22Rv1 (cell line): ENCODE results near the gene POLA1.

Source experiments
- ZFX ChIP-seq: fragments of 450-650 bp; IDR thresholded peaks from 2 replicates; pipeline ENCODE4 v1.6.1; 2017; ENCODE audit warnings: antibody characterized with exemption, borderline replicate concordance
- TF ChIP-seq, protein P1 (sequence below): fragments of 450-650 bp; IDR thresholded peaks from 2 replicates; pipeline ENCODE4 v1.5.1; 2017; ENCODE audit warnings: mild to moderate bottlenecking

DNA sequence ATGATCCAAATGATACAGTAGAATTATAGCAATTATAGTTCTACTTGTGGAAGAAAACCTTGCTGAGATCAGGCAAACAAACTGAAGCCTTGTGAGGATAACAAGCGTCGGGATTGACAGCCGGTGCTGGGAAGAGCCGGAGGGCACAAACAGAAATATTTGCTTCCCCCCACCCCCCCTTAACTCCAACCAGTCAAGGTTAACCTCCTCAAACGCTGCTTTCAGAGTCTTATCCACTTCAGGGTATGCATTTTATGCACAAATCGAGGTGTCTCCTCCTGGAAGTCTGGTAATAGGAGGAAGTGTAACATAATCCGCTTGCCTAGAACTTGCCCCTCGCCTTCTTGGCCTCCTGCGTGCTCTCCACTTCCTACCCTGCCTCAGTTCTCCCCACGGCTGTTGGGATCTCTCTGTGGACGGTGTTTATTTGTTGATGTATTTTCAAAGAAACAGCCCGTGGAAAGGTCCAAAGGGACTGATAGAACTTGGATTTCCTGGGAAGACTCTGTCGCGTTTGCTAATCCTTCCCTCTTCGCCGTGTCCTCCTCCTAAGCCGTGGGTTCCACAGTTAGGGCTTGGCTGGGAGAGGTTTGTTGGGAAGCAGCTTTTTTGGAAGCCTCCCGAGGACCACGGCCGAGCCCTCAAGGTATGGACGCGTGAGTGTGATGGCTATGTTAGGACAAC, 326.1 kb downstream of the POLA1 start:
- TF ChIP-seq, protein P1, sequence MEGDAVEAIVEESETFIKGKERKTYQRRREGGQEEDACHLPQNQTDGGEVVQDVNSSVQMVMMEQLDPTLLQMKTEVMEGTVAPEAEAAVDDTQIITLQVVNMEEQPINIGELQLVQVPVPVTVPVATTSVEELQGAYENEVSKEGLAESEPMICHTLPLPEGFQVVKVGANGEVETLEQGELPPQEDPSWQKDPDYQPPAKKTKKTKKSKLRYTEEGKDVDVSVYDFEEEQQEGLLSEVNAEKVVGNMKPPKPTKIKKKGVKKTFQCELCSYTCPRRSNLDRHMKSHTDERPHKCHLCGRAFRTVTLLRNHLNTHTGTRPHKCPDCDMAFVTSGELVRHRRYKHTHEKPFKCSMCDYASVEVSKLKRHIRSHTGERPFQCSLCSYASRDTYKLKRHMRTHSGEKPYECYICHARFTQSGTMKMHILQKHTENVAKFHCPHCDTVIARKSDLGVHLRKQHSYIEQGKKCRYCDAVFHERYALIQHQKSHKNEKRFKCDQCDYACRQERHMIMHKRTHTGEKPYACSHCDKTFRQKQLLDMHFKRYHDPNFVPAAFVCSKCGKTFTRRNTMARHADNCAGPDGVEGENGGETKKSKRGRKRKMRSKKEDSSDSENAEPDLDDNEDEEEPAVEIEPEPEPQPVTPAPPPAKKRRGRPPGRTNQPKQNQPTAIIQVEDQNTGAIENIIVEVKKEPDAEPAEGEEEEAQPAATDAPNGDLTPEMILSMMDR, result no peak
- TF ChIP-seq ZFX, result no peak
